Medulla oblongata (tissue), 1 donor: ENCODE measurements around the gene CNOT1.

Experiments
- DNase-seq: peaks from one replicate; pipeline ENCODE4 v3.0.0-alpha.2; 2015; ENCODE audit errors: extremely low spot score

Gene CNOT1

GRCh38 chr16:58518083-58518979, 111.3 kb downstream of the CNOT1 start:
- no peak for DNase-seq

- no peak for DNase-seq
Observed at GRCh38 chr16:58516768-58517107, 112.9 kb downstream of the CNOT1 start.

- no peak for DNase-seq
Observed at GRCh38 chr16:58515871-58516767, 113.5 kb downstream of the CNOT1 start.

GRCh38 chr16:58515125-58515870, 114.3 kb downstream of the CNOT1 start, which contains the start of gene SETD6:
TSS of gene SETD6 (plus strand) at chr16:58515517. CDS start at chr16:58515538, 21 bp downstream.
- DNase-seq: peak; percentile 90

GRCh38 chr16:58513874-58514273, 115.8 kb downstream of the CNOT1 start:
- no peak for DNase-seq

GRCh38 chr16:58511933-58512815, 117.5 kb downstream of the CNOT1 start:
- DNase-seq: peak; percentile 71

GRCh38 chr16:58510776-58511628, 118.6 kb downstream of the CNOT1 start:
- DNase-seq: no peak

GRCh38 chr16:58510097-58510775, 119.4 kb downstream of the CNOT1 start:
- DNase-seq: no peak

GRCh38 chr16:58509256-58510096, 120.2 kb downstream of the CNOT1 start:
- DNase-seq: no peak

GRCh38 chr16:58508671-58509251, 120.9 kb downstream of the CNOT1 start:
- no peak for DNase-seq

GRCh38 chr16:58507963-58508670, 121.5 kb downstream of the CNOT1 start:
- DNase-seq: no peak

- DNase-seq: no peak
Observed at GRCh38 chr16:58507195-58507962, 122.2 kb downstream of the CNOT1 start.

- no peak for DNase-seq
Observed at GRCh38 chr16:58506241-58507194, 123.1 kb downstream of the CNOT1 start.

GRCh38 chr16:58503863-58504688, 125.5 kb downstream of the CNOT1 start:
- no peak for DNase-seq
